Peyer's patch (tissue), 4 donors: ENCODE measurements around the gene MX1.

Experiments used
- POLR2A ChIP-seq, 2 donors: fragments of 450-650 bp; IDR thresholded peaks; one replicate each; pipeline ENCODE4 v1.5.1; 2017; ENCODE audit warnings: antibody characterized with exemption in 2 of 2, mild to moderate bottlenecking in 2 of 2, moderate library complexity in 2 of 2
- TF ChIP-seq, protein P1 (sequence below), 6 experiments: fragments of 450-650 bp in 4 of 6; fragments of 200-600 bp in 2 of 6; sonication (generic) in 1 of 6; IDR thresholded peaks; one replicate each; pipeline ENCODE4 v1.5.1; 2017 to 2019; ENCODE audit warnings: antibody characterized with exemption in 6 of 6, mild to moderate bottlenecking in 3 of 6, moderate library complexity in 1 of 6

DNA sequence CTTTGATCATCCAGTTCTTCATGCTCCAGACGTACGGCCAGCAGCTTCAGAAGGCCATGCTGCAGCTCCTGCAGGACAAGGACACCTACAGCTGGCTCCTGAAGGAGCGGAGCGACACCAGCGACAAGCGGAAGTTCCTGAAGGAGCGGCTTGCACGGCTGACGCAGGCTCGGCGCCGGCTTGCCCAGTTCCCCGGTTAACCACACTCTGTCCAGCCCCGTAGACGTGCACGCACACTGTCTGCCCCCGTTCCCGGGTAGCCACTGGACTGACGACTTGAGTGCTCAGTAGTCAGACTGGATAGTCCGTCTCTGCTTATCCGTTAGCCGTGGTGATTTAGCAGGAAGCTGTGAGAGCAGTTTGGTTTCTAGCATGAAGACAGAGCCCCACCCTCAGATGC is 32.5 kb downstream of the MX1 start:
- TF ChIP-seq, protein P1, sequence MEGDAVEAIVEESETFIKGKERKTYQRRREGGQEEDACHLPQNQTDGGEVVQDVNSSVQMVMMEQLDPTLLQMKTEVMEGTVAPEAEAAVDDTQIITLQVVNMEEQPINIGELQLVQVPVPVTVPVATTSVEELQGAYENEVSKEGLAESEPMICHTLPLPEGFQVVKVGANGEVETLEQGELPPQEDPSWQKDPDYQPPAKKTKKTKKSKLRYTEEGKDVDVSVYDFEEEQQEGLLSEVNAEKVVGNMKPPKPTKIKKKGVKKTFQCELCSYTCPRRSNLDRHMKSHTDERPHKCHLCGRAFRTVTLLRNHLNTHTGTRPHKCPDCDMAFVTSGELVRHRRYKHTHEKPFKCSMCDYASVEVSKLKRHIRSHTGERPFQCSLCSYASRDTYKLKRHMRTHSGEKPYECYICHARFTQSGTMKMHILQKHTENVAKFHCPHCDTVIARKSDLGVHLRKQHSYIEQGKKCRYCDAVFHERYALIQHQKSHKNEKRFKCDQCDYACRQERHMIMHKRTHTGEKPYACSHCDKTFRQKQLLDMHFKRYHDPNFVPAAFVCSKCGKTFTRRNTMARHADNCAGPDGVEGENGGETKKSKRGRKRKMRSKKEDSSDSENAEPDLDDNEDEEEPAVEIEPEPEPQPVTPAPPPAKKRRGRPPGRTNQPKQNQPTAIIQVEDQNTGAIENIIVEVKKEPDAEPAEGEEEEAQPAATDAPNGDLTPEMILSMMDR (IDR thresholded peaks at IDR 0.05): no peak
- no peak for TF ChIP-seq POLR2A (IDR thresholded peaks at IDR 0.05)
